Endothelial cell (in vitro differentiated cells): Measurements from ENCODE around the gene IL1B. TPM values are rescaled to one million over a fixed set of nuclear protein-coding genes. Genes with fewer than 3 reads are reported as not detected.

ENCODE experiments used
- DNase-seq: peaks from one replicate; pipeline ENCODE4 v3.0.0; 2021; ENCODE audit warnings: low spot score
- H3K27ac Mint-ChIP-seq: one replicate; pipeline ENCODE4 v1.8.0; 2021; ENCODE audit warnings: mixed read lengths, inconsistent platforms; ENCODE audit not compliant: unreplicated experiment
- H3K27me3 Mint-ChIP-seq: one replicate; pipeline ENCODE4 v1.8.0; 2021; ENCODE audit warnings: mild to moderate bottlenecking, moderate library complexity, mixed read lengths, inconsistent platforms; ENCODE audit not compliant: unreplicated experiment
- H3K36me3 Mint-ChIP-seq: one replicate; pipeline ENCODE4 v1.8.0; 2021; ENCODE audit warnings: mild to moderate bottlenecking, low read depth, mixed read lengths, inconsistent platforms; ENCODE audit not compliant: unreplicated experiment
- H3K4me1 Mint-ChIP-seq: one replicate; pipeline ENCODE4 v1.8.0; 2021; ENCODE audit warnings: mild to moderate bottlenecking, mixed read lengths, inconsistent platforms; ENCODE audit not compliant: unreplicated experiment
- H3K4me3 Mint-ChIP-seq: one replicate; pipeline ENCODE4 v1.8.0; 2021; ENCODE audit warnings: mild to moderate bottlenecking, mixed read lengths, inconsistent platforms; ENCODE audit not compliant: unreplicated experiment
- H3K9me3 Mint-ChIP-seq: one replicate; pipeline ENCODE4 v1.8.0; 2021; ENCODE audit warnings: mixed read lengths, inconsistent platforms; ENCODE audit not compliant: unreplicated experiment
- CTCF ChIP-seq: fragments of 200-600 bp; sonication (generic); IDR thresholded peaks from one replicate; pipeline ENCODE4 v1.5.0; 2021; ENCODE audit warnings: antibody characterized with exemption; ENCODE audit not compliant: unreplicated experiment
- total RNA-seq: library from RNA; stranded (reverse); fragmentation: NEBNext Ultra II Directional; extraction: Animal tissue kit (Norgen Biotek cat#: 25700); gene quantifications from one replicate; pipeline ENCODE4 v1.2.1, GENCODE V29; 2021; ENCODE audit not compliant: unreplicated experiment

Gene IL1B
- total RNA-seq, 1 donor from 2014 or later = not detected

GRCh38 chr2:112831946-112832840 lies 4.4 kb downstream of the IL1B start:
- H3K4me1 Mint-ChIP-seq = peaks cover 46% of the 10 kb centered on the region
- H3K4me3 Mint-ChIP-seq = no peak overlapping the region
- H3K36me3 Mint-ChIP-seq = peaks cover 3% of the 10 kb centered on the region
- DNase-seq = no peak
- no peaks in the 10 kb centered on the region for H3K9me3 Mint-ChIP-seq
- peak overlapping the region; percentile 92 for H3K27ac Mint-ChIP-seq
- H3K27me3 Mint-ChIP-seq = peaks cover 4% of the 10 kb centered on the region
- TF ChIP-seq CTCF = no peak

GRCh38 chr2:112831513-112831845 lies 5.1 kb downstream of the IL1B start:
- DNase-seq = no peak
- H3K27ac Mint-ChIP-seq = peak overlapping the region; percentile 92
- H3K4me3 Mint-ChIP-seq = peak overlapping the region; percentile 37
- H3K27me3 Mint-ChIP-seq = peaks cover 7% of the 10 kb centered on the region
- H3K36me3 Mint-ChIP-seq = peaks cover 3% of the 10 kb centered on the region
- no peak for TF ChIP-seq CTCF
- no peaks in the 10 kb centered on the region for H3K9me3 Mint-ChIP-seq
- H3K4me1 Mint-ChIP-seq = peaks cover 49% of the 10 kb centered on the region

GRCh38 chr2:112830682-112831512 lies 5.7 kb downstream of the IL1B start:
- TF ChIP-seq CTCF = no peak
- H3K9me3 Mint-ChIP-seq = no peaks in the 10 kb centered on the region
- no peak for DNase-seq
- peak overlapping the region; percentile 37 for H3K4me3 Mint-ChIP-seq
- H3K36me3 Mint-ChIP-seq = peaks cover 3% of the 10 kb centered on the region
- H3K27ac Mint-ChIP-seq = peak overlapping the region; percentile 92
- H3K4me1 Mint-ChIP-seq = peaks cover 49% of the 10 kb centered on the region
- peaks cover 9% of the 10 kb centered on the region for H3K27me3 Mint-ChIP-seq

GRCh38 chr2:112829961-112830681 lies 6.5 kb downstream of the IL1B start:
- Mint-ChIP-seq H3K27me3 (peaks cover 11% of the 10 kb centered on the region), H3K4me1 (peaks cover 49% of the 10 kb centered on the region), H3K4me3 (peak overlapping the region; percentile 9), H3K27ac (peak overlapping the region; percentile 27), H3K9me3 (no peaks in the 10 kb centered on the region), H3K36me3 (peaks cover 3% of the 10 kb centered on the region)
- no peak for TF ChIP-seq CTCF
- DNase-seq = no peak
